K562 (cell line): Measurements from ENCODE around the gene GCKR. TPM values are rescaled to one million over a fixed set of nuclear protein-coding genes. Genes with fewer than 3 reads are reported as not detected.

Source experiments
- ATAC-seq: fragments of 200-7000 bp; cut with Tn5 transposase; 3 replicates; pipeline ENCODE4 v1.9.1; 2020; ENCODE audit warnings: moderate library complexity
- BruUV-seq: library from RNA; stranded (reverse); fragments of 400-500 nt; replicated peaks from 2 replicates; lab custom pipeline; 2021; lab: Mats Ljungman, UMichigan
- CTCF ChIA-PET: fragments of 300-600 bp; formaldehyde crosslinking; extraction: SDS; loops from one replicate; lab custom pipeline; 2021; ENCODE audit warnings: low intra/inter-chr PET ratio; lab: Yijun Ruan, JAX
- POLR2A ChIA-PET: fragments of 300-600, 350-650 bp; sonication (Branson Sonifier 250); formaldehyde crosslinking; extraction: SDS; loops from one replicate; lab custom pipeline; 2021; ENCODE audit warnings: antibody characterized with exemption, inconsistent platforms; lab: Yijun Ruan, JAX
- DNase-seq, 4 experiments: peaks; one replicate each; pipeline versions ENCODE4 v3.0.0 to v3.0.0-alpha.2; 2011 to 2018; ENCODE audit warnings: low spot score in 3 of 4, mixed read lengths in 3 of 4; ENCODE audit errors: extremely low read depth in 1 of 4
- FAIRE-seq: peaks from 2 replicates; lab custom pipeline; 2011; peaks lifted over from hg19 to GRCh38; lab: Jason Lieb, UNC
- H2AFZ ChIP-seq: 2 replicates; pipeline ENCODE4 v1.6.0; 2011; ENCODE audit warnings: low read depth, low read length, control low read depth, inconsistent platforms
- H3K27ac ChIP-seq: fragments of 200-600 bp; 3 replicates; pipeline ENCODE4 v1.8.0; 2011; ENCODE audit warnings: low read depth, mild to moderate bottlenecking, control low read depth, inconsistent platforms, low read length, moderate library complexity, mixed read lengths; ENCODE audit errors: extremely low read depth
- H3K27me3 ChIP-seq, 2 experiments: fragments of 300-600 bp in 1 of 2; 2 replicates in 1 of 2; 3 replicates in 1 of 2; pipeline versions ENCODE4 v1.6.0 to v1.8.0; 2011; ENCODE audit warnings: inconsistent platforms in 2 of 2, low read length in 2 of 2, mild to moderate bottlenecking in 1 of 2, mixed read lengths in 1 of 2, moderate library complexity in 1 of 2; ENCODE audit not compliant: control insufficient read depth in 2 of 2, insufficient read depth in 2 of 2
- H3K36me3 ChIP-seq: fragments of 300-600 bp; 3 replicates; pipeline ENCODE4 v1.8.0; 2011; ENCODE audit warnings: mild to moderate bottlenecking, low read length, inconsistent platforms; ENCODE audit not compliant: control insufficient read depth, insufficient read depth
- H3K4me1 ChIP-seq, 2 experiments: fragments of 200-600 bp in 1 of 2; replicated peaks in 1 of 2; 2 replicates in 1 of 2; 3 replicates in 1 of 2; pipeline versions ENCODE4 v1.5.1 to v1.8.0; 2011; ENCODE audit warnings: inconsistent platforms in 2 of 2, low read length in 2 of 2, mild to moderate bottlenecking in 1 of 2, mixed read lengths in 1 of 2, moderate library complexity in 1 of 2; ENCODE audit not compliant: control insufficient read depth in 2 of 2, insufficient read depth in 2 of 2
- H3K4me2 ChIP-seq: 2 replicates; pipeline ENCODE4 v1.6.1; 2011; ENCODE audit warnings: low read length, control low read depth, inconsistent platforms, mixed read lengths; ENCODE audit not compliant: insufficient read depth
- H3K4me3 ChIP-seq: fragments of 200-600 bp; sonication (generic), shearing (Covaris generic); 2 replicates; pipeline ENCODE4 v1.5.1; 2016; ENCODE audit warnings: control low read depth, inconsistent platforms
- H3K79me2 ChIP-seq: fragments of 200-600 bp; 3 replicates; pipeline ENCODE4 v1.8.0; 2011; ENCODE audit warnings: low read length, inconsistent platforms; ENCODE audit not compliant: control insufficient read depth, insufficient read depth
- H3K9ac ChIP-seq, 2 experiments: 2 replicates each; pipeline versions ENCODE4 v1.6.0 to v1.6.1; 2011; ENCODE audit warnings: low read depth in 2 of 2, low read length in 2 of 2, control low read depth in 1 of 2, inconsistent platforms in 1 of 2, mild to moderate bottlenecking in 1 of 2, mixed read lengths in 1 of 2; ENCODE audit not compliant: insufficient read depth in 1 of 2
- H3K9me1 ChIP-seq: one replicate; pipeline ENCODE4 v1.6.0; 2011; ENCODE audit warnings: inconsistent platforms, mild to moderate bottlenecking, low read length, moderate library complexity; ENCODE audit not compliant: control insufficient read depth, insufficient read depth
- H3K9me3 ChIP-seq: replicated peaks from 2 replicates; pipeline ENCODE4 v1.5.1; 2011; ENCODE audit warnings: low read depth, low read length, inconsistent platforms; ENCODE audit not compliant: control insufficient read depth, insufficient read depth
- H4K20me1 ChIP-seq: replicated peaks from 2 replicates; pipeline ENCODE4 v1.6.1; 2011; ENCODE audit warnings: low read length, inconsistent platforms, mixed read lengths; ENCODE audit not compliant: control insufficient read depth, insufficient read depth
- ATF6 ChIP-seq: sonication (generic); formaldehyde crosslinking; IDR thresholded peaks from 2 replicates; pipeline ENCODE4 v1.4.0; 2020; ENCODE audit warnings: mild to moderate bottlenecking, missing genetic modification reagents
- BACH1 ChIP-seq: fragments of 200-800 bp; sonication (Bioruptor generic); IDR thresholded peaks from 2 replicates; pipeline ENCODE4 v1.6.1; 2016; ENCODE audit warnings: missing genetic modification characterization, missing compliant biosample characterization
- CREB3 ChIP-seq: fragments of 450-650 bp; conservative IDR thresholded peaks from 2 replicates; pipeline ENCODE4 v1.6.1; 2016; ENCODE audit warnings: missing genetic modification characterization, low read depth, mild to moderate bottlenecking, missing compliant biosample characterization, moderate library complexity
- CREM ChIP-seq: IDR thresholded peaks from 2 replicates; pipeline ENCODE4 v1.6.1; 2014; ENCODE audit warnings: antibody characterized with exemption, low read depth
- CXXC5 ChIP-seq: fragments of 250-450 bp; sonication (Bioruptor Pico); IDR thresholded peaks from 2 replicates; pipeline ENCODE4 v1.8.0; 2022; ENCODE audit warnings: inconsistent platforms, mild to moderate bottlenecking, moderate library complexity
- MECOM ChIP-seq: fragments of 250-450 bp; sonication (Bioruptor Pico); IDR thresholded peaks from 2 replicates; pipeline ENCODE4 v1.8.0; 2022; ENCODE audit warnings: inconsistent platforms
- MNT ChIP-seq, 2 experiments: fragments of 450-650 bp; conservative IDR thresholded peaks; 2 replicates each; pipeline ENCODE4 v1.6.1; 2017; ENCODE audit warnings: mild to moderate bottlenecking in 2 of 2, moderate library complexity in 2 of 2
- MTA1 ChIP-seq: fragments of 450-650 bp; IDR thresholded peaks from 2 replicates; pipeline ENCODE4 v1.6.1; 2017; ENCODE audit warnings: borderline replicate concordance
- MXI1 ChIP-seq: IDR thresholded peaks from 2 replicates; pipeline ENCODE4 v1.6.1; 2011; ENCODE audit warnings: low read depth, mild to moderate bottlenecking, improper control_type of control experiment, low read length
- ZNF592 ChIP-seq: fragments of 450-650 bp; IDR thresholded peaks from 2 replicates; pipeline ENCODE4 v1.6.1; 2017; ENCODE audit warnings: antibody characterized with exemption, mild to moderate bottlenecking
- WGBS: fragments of 100-300 bp; shearing (Covaris generic); methylation state at CpG from one replicate; pipeline ENCODE4 v1.1.6; 2016; ENCODE audit warnings: low coverage, mixed read lengths; ENCODE audit not compliant: insufficient coverage; ENCODE audit errors: missing lambda C conversion rate; 5-methylcytosine and 5-hydroxymethylcytosine counted together
- in situ Hi-C: fragments of 300-500 bp; cut with MboI; formaldehyde crosslinking; loops from 4 replicates; pipeline ENCODE4 v1.15.0; 2018; ENCODE audit warnings: inconsistent platforms, mixed read lengths
- intact Hi-C: fragments of 100-400 bp; cut with micrococcal nuclease; formaldehyde crosslinking; loops from 2 replicates; pipeline ENCODE4 v1.14.2; 2022
- polyA plus RNA-seq, 8 experiments: library from polyadenylated mRNA; depleted of rRNA in 4 of 8; stranded (reverse) in 5 of 8; unstranded in 3 of 8; fragments of >200 nt; fragmentation: Nextera tagmentation in 2 of 8; fragmentation: Illumina TruSeq in 1 of 8; extraction: Ambion mirVana in 2 of 8; extraction: Trizol in 1 of 8; gene quantifications; 2 replicates each; pipeline versions ENCODE4 v1.2.1 to v1.2.3, GENCODE V29; 2011 to 2014; ENCODE audit warnings: inconsistent platforms in 1 of 8, missing spikeins in 1 of 8
- total RNA-seq, 7 experiments: library from RNA; depleted of rRNA in 6 of 7; stranded (reverse); fragments of >200 nt in 6 of 7; fragmentation: Illumina TruSeq in 2 of 7; extraction: Trizol in 2 of 7; gene quantifications; 2 replicates each; pipeline versions ENCODE4 v1.2.1 to v1.2.3, GENCODE V29; 2011 to 2021; ENCODE audit warnings: low replicate concordance in 1 of 7

Gene GCKR
- total and polyA plus RNA-seq, 9 of the 15 experiments (the other 6 are each of a cell fraction or from before 2014, with no cell fraction given), result 0.28 to 0.79 (median 0.50) TPM; not detected in 1

GRCh38 chr2:27489498-27490397 lies 6.9 kb upstream of the GCKR start, which contains the start of gene IFT172:
IFT172 (minus strand) TSS chr2:27489743; CDS start chr2:27489653, 90 bp downstream.
- peak; percentile 99 to 100 (median 99) for DNase-seq
- Histone ChIP-seq H3K27ac (peak within 1 kb of the TSS; percentile 73), H3K4me1 (peaks cover 6 to 10% of the 10 kb centered on the region in 2 experiments; a peak in 4 of 5 replicates), H3K36me3 (no peaks in the 10 kb centered on the region), H2AFZ (peak within 1 kb of the TSS; percentile 96), H3K4me2 (peak within 1 kb of the TSS; percentile 98), H3K79me2 (peaks cover 6% of the 10 kb centered on the region; the same call in 2 of the 3 replicates), H4K20me1 (no peaks in the 10 kb centered on the region), H3K4me3 (peak within 1 kb of the TSS; percentile 52), H3K9ac (peak within 1 kb of the TSS; percentile 65 to 82), H3K27me3 (no peaks in the 10 kb centered on the region), H3K9me1 (no peaks in the 10 kb centered on the region), H3K9me3 (no peaks in the 10 kb centered on the region)
- TSS peak; percentile 97 for BruUV-seq
- in situ Hi-C loops, result no loop called here
- ATAC-seq, result peak; percentile 98
- peak; percentile 100 for FAIRE-seq
- WGBS, result 7% methylated on average over 43 of the region's 43 CpGs
- POLR2A ChIA-PET, result interaction anchor here (0.7 to 2.6 kb wide), 5 partner anchors 10 to 48 kb away, joined by 3 to 7 read pairs (median 4); no protein-coding TSS in a partner anchor
- intact Hi-C loops, result loop anchor here (2.0 to 10.0 kb wide), 3 partner anchors 62 to 135 kb away; partner anchors contain the start of genes CCDC121, GPN1 and NRBP1
- CTCF ChIA-PET, result interaction anchor here (1.2 kb wide), 1 partner anchor 80 kb away, joined by 4 read pairs; the partner anchor contains the start of gene PPM1G
- peak; percentile 99 for TF ChIP-seq MTA1
- peak; percentile 99 for TF ChIP-seq CREM
- peak; percentile 95 for TF ChIP-seq MXI1
- 0 out of 2 replicates have a peak, but pooled peaks have one; percentile 77 for TF ChIP-seq ATF6 (CRISPR knock-in tag)
- 0 out of 2 replicates have a peak, but pooled peaks have one; percentile 10 for TF ChIP-seq BACH1 (tag)
- TF ChIP-seq CXXC5 (CRISPR knock-in tag), result peak; percentile 98
- peak; percentile 75; the same call in 1 of the 2 replicates for TF ChIP-seq CREB3 (tag)
- peak; percentile 95 to 97 for TF ChIP-seq MNT (conservative IDR thresholded peaks at IDR 0.05)
- TF ChIP-seq ZNF592, result peak; percentile 84
- 0 out of 2 replicates have a peak, but pooled peaks have one; percentile 46 for TF ChIP-seq MECOM (CRISPR knock-in tag)
